Measurements from ENCODE around the gene IL1RAP. TPM values are rescaled to one million over a fixed set of nuclear protein-coding genes. Genes with fewer than 3 reads are reported as not detected.

The IL1RAP gene
- total and polyA plus RNA-seq, 2 experiments from 2014 or later: 17.5 to 32.3 TPM

GRCh38 chr3:190690246-190690645 is 176.4 kb downstream of the IL1RAP start:
- TF ChIP-seq EZH2 (IDR thresholded peaks at IDR 0.05; ENCODE audit: insufficient read depth, poor library complexity, severe bottlenecking) (no peak), EZH2phosphoT487 (IDR thresholded peaks at IDR 0.05; ENCODE audit: insufficient read depth, low read depth) (no peak)
- Histone ChIP-seq H3F3A (ENCODE audit: insufficient read depth) (no peaks in the 10 kb centered on the region), H3K79me2 (ENCODE audit: insufficient read depth) (no peaks in the 10 kb centered on the region), H3K9me3 (ENCODE audit: low read depth) (no peaks in the 10 kb centered on the region), H3K4me1 (ENCODE audit: insufficient read depth) (0 out of 2 replicates have a peak, but pooled peaks cover 3% of the 10 kb centered on the region), H3K27me3 (replicated peaks; ENCODE audit: insufficient read depth) (no peaks in the 10 kb centered on the region), H2AFZ (no peak overlapping the region; the same call in 1 of the 2 replicates), H3K9me2 (ENCODE audit: insufficient read depth) (no peaks in the 10 kb centered on the region), H3K9ac (no peak overlapping the region), H3K4me2 (ENCODE audit: unreplicated experiment) (no peak overlapping the region), H4K20me1 (ENCODE audit: insufficient read depth) (no peaks in the 10 kb centered on the region), H3K27ac (no peak overlapping the region), H3K4me3 (no peak overlapping the region), H3K36me3 (ENCODE audit: low read depth) (no peaks in the 10 kb centered on the region)
- DNase-seq: no peak
- in situ Hi-C loops (cut with MboI): no loop called here
- WGBS, 2 experiments (ENCODE audit: low coverage in 1 of 2, low lambda C conversion rate in 2 of 2, missing lambda C conversion rate in 2 of 2): 87% methylated on average over 6 of the region's 6 CpGs

- TF ChIP-seq EZH2phosphoT487 (IDR thresholded peaks at IDR 0.05; ENCODE audit: insufficient read depth, low read depth): no peak
- TF ChIP-seq EZH2 (IDR thresholded peaks at IDR 0.05; ENCODE audit: insufficient read depth, poor library complexity, severe bottlenecking): no peak
- H3K79me2 ChIP-seq (ENCODE audit: insufficient read depth): no peaks in the 10 kb centered on the region
- H3K9me2 ChIP-seq (ENCODE audit: insufficient read depth): no peaks in the 10 kb centered on the region
- H3K9ac ChIP-seq: no peak overlapping the region
- H3K4me2 ChIP-seq (ENCODE audit: unreplicated experiment): no peak overlapping the region
- H3K4me3 ChIP-seq: no peak overlapping the region
- H3K27me3 ChIP-seq (replicated peaks; ENCODE audit: insufficient read depth): no peaks in the 10 kb centered on the region
- H3K9me3 ChIP-seq (ENCODE audit: low read depth): no peaks in the 10 kb centered on the region
- peaks cover 8% of the 10 kb centered on the region for H3K4me1 ChIP-seq (ENCODE audit: insufficient read depth)
- no peaks in the 10 kb centered on the region for H3K36me3 ChIP-seq (ENCODE audit: low read depth)
- no peaks in the 10 kb centered on the region for H4K20me1 ChIP-seq (ENCODE audit: insufficient read depth)
- H3F3A ChIP-seq (ENCODE audit: insufficient read depth): no peaks in the 10 kb centered on the region
- DNase-seq: no peak
- no peak overlapping the region for H3K27ac ChIP-seq
- H2AFZ ChIP-seq: no peak overlapping the region
- in situ Hi-C loops (cut with MboI): no loop called here
These were observed 178.4 kb downstream of the IL1RAP start for GRCh38 chr3:190692256-190692655.

DNA sequence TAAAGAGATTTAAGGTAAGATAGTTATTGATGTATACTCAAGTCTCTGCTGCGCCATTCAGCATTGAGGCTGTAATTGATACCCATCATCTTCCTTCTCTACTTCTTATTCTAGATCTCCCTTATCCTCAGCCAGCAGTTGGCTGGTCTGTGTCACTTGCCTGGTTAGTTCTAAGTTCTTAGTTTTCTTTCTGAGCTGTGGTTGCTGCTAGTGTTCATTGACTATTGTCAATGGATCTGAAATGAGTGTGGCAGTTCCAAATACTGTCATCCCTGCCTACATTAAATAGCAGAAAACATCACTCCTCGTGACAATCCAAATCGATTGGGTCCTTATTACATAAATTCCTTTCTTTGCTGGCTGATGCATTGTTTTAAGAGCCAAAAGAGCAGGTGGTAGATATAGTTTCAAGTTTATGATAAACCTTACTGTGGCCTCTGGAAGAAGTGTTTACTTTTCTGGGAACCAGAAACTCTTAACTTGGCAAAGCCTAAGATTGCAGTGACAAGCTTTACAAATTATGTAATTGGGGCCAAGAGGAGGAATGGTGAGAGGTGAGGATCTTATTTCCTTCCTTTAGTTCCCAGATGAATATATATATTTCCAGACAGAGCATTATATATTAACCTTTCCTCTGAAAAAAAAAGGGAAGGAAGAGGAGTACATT is 180.6 kb downstream of the IL1RAP start:
- Histone ChIP-seq H3F3A (ENCODE audit: insufficient read depth) (peaks cover 5% of the 10 kb centered on the region; the same call in 1 of the 2 replicates), H3K27ac (no peak overlapping the region), H3K9me3 (ENCODE audit: low read depth) (no peaks in the 10 kb centered on the region), H3K79me2 (ENCODE audit: insufficient read depth) (no peaks in the 10 kb centered on the region), H4K20me1 (ENCODE audit: insufficient read depth) (no peaks in the 10 kb centered on the region), H3K9ac (no peak overlapping the region), H3K36me3 (ENCODE audit: low read depth) (no peaks in the 10 kb centered on the region), H2AFZ (no peak overlapping the region), H3K4me2 (ENCODE audit: unreplicated experiment) (no peak overlapping the region), H3K4me3 (no peak overlapping the region), H3K9me2 (ENCODE audit: insufficient read depth) (no peaks in the 10 kb centered on the region), H3K4me1 (ENCODE audit: insufficient read depth) (peaks cover 16% of the 10 kb centered on the region), H3K27me3 (replicated peaks; ENCODE audit: insufficient read depth) (no peaks in the 10 kb centered on the region)
- TF ChIP-seq EZH2 (IDR thresholded peaks at IDR 0.05; ENCODE audit: insufficient read depth, poor library complexity, severe bottlenecking) (no peak), EZH2phosphoT487 (IDR thresholded peaks at IDR 0.05; ENCODE audit: insufficient read depth, low read depth) (no peak)
- no peak for DNase-seq
- WGBS, 2 experiments (ENCODE audit: low coverage in 1 of 2, low lambda C conversion rate in 2 of 2, missing lambda C conversion rate in 2 of 2): 96 to 98% methylated on average over 3 of the region's 3 CpGs
- in situ Hi-C loops (cut with MboI): no loop called here

- no peak for TF ChIP-seq EZH2 (IDR thresholded peaks at IDR 0.05; ENCODE audit: insufficient read depth, poor library complexity, severe bottlenecking)
- peaks cover 16% of the 10 kb centered on the region for H3K4me1 ChIP-seq (ENCODE audit: insufficient read depth)
- no peaks in the 10 kb centered on the region for H4K20me1 ChIP-seq (ENCODE audit: insufficient read depth)
- no peak for DNase-seq
- no peaks in the 10 kb centered on the region for H3K9me3 ChIP-seq (ENCODE audit: low read depth)
- no peaks in the 10 kb centered on the region for H3K79me2 ChIP-seq (ENCODE audit: insufficient read depth)
- H3K9ac ChIP-seq: no peak overlapping the region
- in situ Hi-C loops (cut with MboI): no loop called here
- H2AFZ ChIP-seq: no peak overlapping the region
- no peak overlapping the region for H3K4me3 ChIP-seq
- no peaks in the 10 kb centered on the region for H3K9me2 ChIP-seq (ENCODE audit: insufficient read depth)
- H3K27me3 ChIP-seq (replicated peaks; ENCODE audit: insufficient read depth): no peaks in the 10 kb centered on the region
- H3K36me3 ChIP-seq (ENCODE audit: low read depth): no peaks in the 10 kb centered on the region
- H3K4me2 ChIP-seq (ENCODE audit: unreplicated experiment): no peak overlapping the region
- H3F3A ChIP-seq (ENCODE audit: insufficient read depth): peaks cover 5% of the 10 kb centered on the region; the same call in 1 of the 2 replicates
- H3K27ac ChIP-seq: no peak overlapping the region
- WGBS, 2 experiments (ENCODE audit: low coverage in 1 of 2, low lambda C conversion rate in 2 of 2, missing lambda C conversion rate in 2 of 2): 81 to 83% methylated on average over 1 of the region's 1 CpG
These were observed 181.3 kb downstream of the IL1RAP start for GRCh38 chr3:190695225-190695624.

Measured in GM23248 (cell line).